ENCODE measurements around the gene HNRNPUL1. TPM values are rescaled to one million over a fixed set of nuclear protein-coding genes. Genes with fewer than 3 reads are reported as not detected.

HNRNPUL1 gene
- total and polyA plus RNA-seq, 4 experiments from 2014 or later, result 37.8 to 300 (median 205) TPM

DNA sequence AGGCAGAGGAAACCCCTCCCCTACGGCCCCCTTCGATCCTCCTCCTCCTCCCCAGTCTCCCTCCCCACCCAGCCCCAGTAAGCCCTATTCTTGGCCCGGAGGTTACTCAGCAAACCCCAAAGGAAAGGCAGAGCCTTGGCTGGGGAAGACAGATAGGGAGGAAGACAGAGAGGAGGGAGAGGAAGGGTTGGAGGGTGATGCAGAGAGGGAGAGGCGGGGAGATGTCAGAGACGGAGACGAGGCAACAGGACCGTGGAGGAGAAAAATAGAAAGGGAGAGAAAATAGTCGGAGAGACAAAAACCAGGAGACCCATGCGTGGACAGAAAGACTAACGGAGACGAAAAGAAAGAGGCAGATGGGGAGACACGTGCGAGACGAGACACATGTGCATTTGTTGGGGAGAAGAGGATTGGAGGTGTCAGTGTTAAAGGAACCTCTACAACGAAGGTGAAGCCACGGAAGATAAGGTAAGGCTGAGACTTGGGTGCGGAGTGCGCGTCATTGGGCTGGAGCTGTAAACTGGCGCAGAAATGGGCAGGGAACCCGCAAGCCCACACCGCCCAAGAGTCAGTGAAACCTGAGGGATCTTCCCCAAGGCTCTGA, 86.7 kb downstream of the HNRNPUL1 start:
- ChIA-PET POLR2A (ENCODE audit: partially characterized antibody) (interaction anchor here (0.6 to 13.8 kb wide), 20 partner anchors 9 to 1064 kb away, joined by 3 to 273 read pairs (median 11); partner anchors contain the start of genes B9D2, CCDC97, DMAC2 and HNRNPUL1), CTCF (ENCODE audit: partially characterized antibody) (interaction anchor here (0.5 to 3.1 kb wide), 15 partner anchors 10 to 673 kb away, joined by 3 to 48 read pairs (median 5); partner anchors contain the start of genes B9D2 and CCDC97)
- Mint-ChIP-seq H3K9me3 (peaks cover 0 to 6% (median 0%) of the 10 kb centered on the region in 8 donors), H3K36me3 (peaks cover 16 to 54% of the 10 kb centered on the region in 2 donors), H3K4me1 (peaks cover 34 to 60% (median 48%) of the 10 kb centered on the region in 4 donors), H3K27me3 (no peaks in the 10 kb centered on the region), H3K27ac (peak overlapping the region; percentile 89 to 99 (median 98)), H3K4me3 (peak overlapping the region; percentile 84 to 100 (median 99))
- intact Hi-C loops (cut with micrococcal nuclease), result loop anchor here (1.0 to 5.0 kb wide), 4 partner anchors 13 to 201 kb away; partner anchors contain the start of gene B9D2
- Histone ChIP-seq H3K27me3 (ENCODE audit: insufficient read depth, low read length) (no peaks in the 10 kb centered on the region), H3K4me1 (ENCODE audit: insufficient read depth, low read length) (peaks cover 68% of the 10 kb centered on the region), H3K4me3 (ENCODE audit: low read length in 2 of 2) (peak overlapping the region; percentile 68 to 88), H3K36me3 (ENCODE audit: insufficient read depth, low read length) (peaks cover 20% of the 10 kb centered on the region), H3K27ac (ENCODE audit: low read depth, low read length) (peak overlapping the region; percentile 91), H3K9me3 (ENCODE audit: control insufficient read depth in 1 of 2, low read length in 2 of 2) (no peaks in the 10 kb centered on the region)
- DNase-seq, result peak in 1 of 5 donors; percentile 47

DNA sequence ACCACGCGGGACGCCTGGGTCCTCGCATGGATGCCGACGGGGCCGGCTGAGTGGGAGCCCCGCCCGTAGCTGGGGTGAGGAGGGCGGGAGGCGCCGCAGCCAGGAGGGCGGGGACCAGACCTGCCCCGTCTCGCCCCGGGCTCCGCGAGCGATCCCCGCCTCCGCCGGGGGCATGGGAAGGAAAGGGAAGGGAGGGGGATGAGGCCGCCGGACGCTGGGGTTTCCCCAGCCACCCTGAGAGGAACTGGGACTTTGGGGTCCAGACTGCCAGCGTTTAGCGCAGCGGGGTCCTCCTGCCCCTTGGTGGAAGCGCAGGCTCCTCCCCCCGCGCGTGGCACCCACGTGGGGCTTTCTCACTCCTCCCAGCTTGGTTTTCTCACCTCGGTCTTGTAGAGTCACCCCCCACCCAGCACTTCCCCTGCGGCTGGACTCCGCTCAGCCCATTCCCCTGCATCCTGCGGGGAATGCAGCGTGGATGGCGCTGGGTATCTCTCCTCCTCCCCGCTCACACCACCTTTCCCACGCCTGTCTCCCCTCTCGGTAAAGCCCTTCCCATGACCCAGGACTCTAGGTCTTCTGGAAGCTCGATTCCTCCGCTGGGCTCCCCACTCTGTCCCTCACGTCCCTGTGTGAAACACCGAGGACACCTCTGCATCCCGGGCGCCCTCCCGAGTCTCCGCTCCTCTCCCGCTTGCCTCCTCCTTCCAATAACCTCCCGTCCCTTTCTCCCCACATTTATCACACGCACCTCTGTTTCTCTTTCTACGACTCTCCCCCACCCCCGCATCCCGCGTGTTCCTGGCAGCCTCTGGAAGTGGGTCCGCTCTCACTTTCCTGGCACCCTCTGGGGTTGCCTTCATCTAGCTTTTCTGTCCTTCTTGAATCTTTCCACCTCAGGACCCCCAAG, 87.4 kb downstream of the HNRNPUL1 start:
- Histone ChIP-seq H3K27me3 (ENCODE audit: insufficient read depth, low read length) (no peaks in the 10 kb centered on the region), H3K27ac (ENCODE audit: low read depth, low read length) (peak overlapping the region; percentile 91), H3K9me3 (ENCODE audit: control insufficient read depth in 1 of 2, low read length in 2 of 2) (no peaks in the 10 kb centered on the region), H3K36me3 (ENCODE audit: insufficient read depth, low read length) (peaks cover 12% of the 10 kb centered on the region), H3K4me1 (ENCODE audit: insufficient read depth, low read length) (peaks cover 68% of the 10 kb centered on the region), H3K4me3 (ENCODE audit: low read length in 2 of 2) (peak overlapping the region; percentile 68 to 88)
- peaks cover 37 to 63% (median 49%) of the 10 kb centered on the region in 4 donors for H3K4me1 Mint-ChIP-seq
- intact Hi-C loops (cut with micrococcal nuclease), result loop anchor here (1.0 to 5.0 kb wide), 6 partner anchors 11 to 201 kb away; partner anchors contain the start of genes B9D2 and CCDC97
- H3K9me3 Mint-ChIP-seq, result peaks cover 0 to 6% (median 0%) of the 10 kb centered on the region in 8 donors
- H3K27ac Mint-ChIP-seq, result peak overlapping the region; percentile 89 to 99 (median 98)
- peaks cover 10 to 48% of the 10 kb centered on the region in 2 donors for H3K36me3 Mint-ChIP-seq
- H3K4me3 Mint-ChIP-seq, result peak overlapping the region; percentile 84 to 100 (median 99)
- H3K27me3 Mint-ChIP-seq, result no peaks in the 10 kb centered on the region
- ChIA-PET POLR2A (ENCODE audit: partially characterized antibody) (interaction anchor here (0.6 to 13.8 kb wide), 29 partner anchors 9 to 746 kb away, joined by 3 to 273 read pairs (median 6); partner anchors contain the start of genes ACTMAP, B9D2, CCDC97 and DMAC2), CTCF (ENCODE audit: partially characterized antibody) (interaction anchor here (0.5 to 3.1 kb wide), 21 partner anchors 10 to 149 kb away, joined by 3 to 48 read pairs (median 5); partner anchors contain the start of genes B9D2 and CCDC97)
- DNase-seq, result peak; percentile 87 to 95 (median 90)

DNA sequence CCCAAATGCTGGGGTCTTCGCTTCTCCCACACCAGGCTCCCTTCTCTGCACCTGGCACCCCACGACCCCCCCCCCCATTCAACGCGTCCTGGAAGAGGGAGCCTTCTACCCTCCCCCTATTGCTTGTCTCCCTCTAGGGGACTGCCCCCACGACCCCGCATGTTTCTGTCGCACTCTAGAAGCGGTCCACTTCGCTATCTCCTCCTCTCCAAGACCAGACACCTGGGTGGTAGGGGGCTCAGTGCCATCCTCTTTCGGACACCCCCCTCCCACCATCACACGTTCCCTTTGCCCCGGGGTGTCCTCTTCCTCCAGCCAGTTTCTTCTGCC, 88.1 kb downstream of the HNRNPUL1 start:
- ChIA-PET POLR2A (ENCODE audit: partially characterized antibody) (interaction anchor here (0.8 to 13.8 kb wide), 27 partner anchors 8 to 747 kb away, joined by 3 to 273 read pairs (median 10); partner anchors contain the start of genes ACTMAP, B9D2, CCDC97 and DMAC2), CTCF (ENCODE audit: partially characterized antibody) (interaction anchor here (0.6 to 3.1 kb wide), 18 partner anchors 11 to 150 kb away, joined by 3 to 48 read pairs (median 6); partner anchors contain the start of genes B9D2 and CCDC97)
- no peaks in the 10 kb centered on the region for H3K9me3 ChIP-seq (ENCODE audit: control insufficient read depth in 1 of 2, low read length in 2 of 2)
- intact Hi-C loops (cut with micrococcal nuclease), result loop anchor here (1.0 to 5.0 kb wide), 3 partner anchors 12 to 200 kb away; partner anchors contain the start of gene CCDC97
- peaks cover 6% of the 10 kb centered on the region for H3K36me3 ChIP-seq (ENCODE audit: insufficient read depth, low read length)
- no peaks in the 10 kb centered on the region for H3K27me3 Mint-ChIP-seq
- DNase-seq, result no peak
- no peaks in the 10 kb centered on the region for H3K27me3 ChIP-seq (ENCODE audit: insufficient read depth, low read length)
- H3K4me3 Mint-ChIP-seq, result peak overlapping the region; percentile 84 to 100 (median 99)
- peak overlapping the region; percentile 91 for H3K27ac ChIP-seq (ENCODE audit: low read depth, low read length)
- H3K4me1 Mint-ChIP-seq, result peaks cover 43 to 67% (median 55%) of the 10 kb centered on the region in 4 donors
- H3K4me1 ChIP-seq (ENCODE audit: insufficient read depth, low read length), result peaks cover 69% of the 10 kb centered on the region
- peak overlapping the region; percentile 68 to 88 for H3K4me3 ChIP-seq (ENCODE audit: low read length in 2 of 2)
- peaks cover 10 to 48% of the 10 kb centered on the region in 2 donors for H3K36me3 Mint-ChIP-seq
- peaks cover 0 to 6% (median 0%) of the 10 kb centered on the region in 8 donors for H3K9me3 Mint-ChIP-seq
- H3K27ac Mint-ChIP-seq, result peak overlapping the region; percentile 89 to 99 (median 98)

DNA sequence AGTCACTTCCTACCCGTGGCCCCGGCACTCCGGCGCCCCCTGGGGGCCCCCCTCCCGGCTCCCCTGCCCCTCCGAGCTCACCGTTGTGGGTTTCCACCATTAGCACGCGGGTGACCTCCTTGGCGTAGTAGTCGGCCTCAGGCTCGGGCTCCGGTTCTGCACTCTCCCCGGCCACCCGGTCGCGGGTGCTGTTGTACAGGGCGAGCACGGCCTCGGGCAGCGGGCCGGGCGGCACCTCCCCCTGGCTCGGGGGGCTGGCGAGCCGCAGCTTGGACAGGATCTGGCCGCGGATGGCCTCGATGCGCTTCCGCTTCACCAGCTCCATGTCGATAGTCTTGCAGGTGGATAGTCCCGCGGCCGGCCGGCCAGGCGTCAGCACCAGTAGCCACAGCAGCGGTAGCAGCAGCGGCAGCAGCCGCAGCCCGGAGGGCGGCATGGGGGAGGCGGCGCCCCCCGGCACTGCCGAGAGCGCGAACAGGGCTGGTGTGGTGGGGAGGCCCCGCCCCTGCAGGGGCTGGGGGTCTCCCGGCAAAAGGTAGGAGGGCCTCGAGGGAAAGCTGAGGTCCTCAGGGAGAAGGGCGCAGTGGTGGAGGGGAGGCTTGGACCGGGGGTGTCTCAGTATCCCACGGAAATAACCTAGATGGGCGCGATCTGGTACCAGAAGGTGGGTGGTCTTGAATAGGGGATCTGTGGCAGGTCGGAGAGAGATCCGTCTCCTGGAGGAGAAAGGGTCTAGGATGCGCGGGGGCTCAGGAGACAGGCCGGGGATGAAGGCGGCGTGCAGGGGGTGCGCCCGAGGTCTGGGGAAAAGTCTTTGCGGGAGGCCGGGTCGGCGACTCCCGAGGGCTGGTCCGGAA, 88.7 kb downstream of the HNRNPUL1 start:
- Mint-ChIP-seq H3K4me1 (peaks cover 48 to 71% (median 60%) of the 10 kb centered on the region in 4 donors), H3K27ac (peak overlapping the region; percentile 89 to 99 (median 99)), H3K9me3 (peaks cover 0 to 6% (median 0%) of the 10 kb centered on the region in 8 donors), H3K27me3 (no peaks in the 10 kb centered on the region), H3K4me3 (peak overlapping the region; percentile 84 to 100 (median 99)), H3K36me3 (peaks cover 10 to 46% of the 10 kb centered on the region in 2 donors)
- no peaks in the 10 kb centered on the region for H3K27me3 ChIP-seq (ENCODE audit: insufficient read depth, low read length)
- H3K36me3 ChIP-seq (ENCODE audit: insufficient read depth, low read length), result peaks cover 3% of the 10 kb centered on the region
- ChIA-PET POLR2A (ENCODE audit: partially characterized antibody) (interaction anchor here (0.7 to 13.8 kb wide), 30 partner anchors 8 to 747 kb away, joined by 3 to 273 read pairs (median 6); partner anchors contain the start of genes ACTMAP, B9D2, CCDC97 and DMAC2), CTCF (ENCODE audit: partially characterized antibody) (interaction anchor here (0.6 to 3.1 kb wide), 16 partner anchors 12 to 150 kb away, joined by 3 to 48 read pairs (median 6); partner anchors contain the start of genes B9D2 and CCDC97)
- intact Hi-C loops (cut with micrococcal nuclease), result loop anchor here (1.0 to 5.0 kb wide), 4 partner anchors 13 to 199 kb away; partner anchors contain the start of genes BCKDHA, CCDC97 and EXOSC5
- peak overlapping the region; percentile 91 for H3K27ac ChIP-seq (ENCODE audit: low read depth, low read length)
- H3K4me1 ChIP-seq (ENCODE audit: insufficient read depth, low read length), result peaks cover 67% of the 10 kb centered on the region
- peak; percentile 74 to 82 (median 75) for DNase-seq
- no peaks in the 10 kb centered on the region for H3K9me3 ChIP-seq (ENCODE audit: control insufficient read depth in 1 of 2, low read length in 2 of 2)
- H3K4me3 ChIP-seq (ENCODE audit: low read length in 2 of 2), result peak overlapping the region; percentile 68 to 88

DNA sequence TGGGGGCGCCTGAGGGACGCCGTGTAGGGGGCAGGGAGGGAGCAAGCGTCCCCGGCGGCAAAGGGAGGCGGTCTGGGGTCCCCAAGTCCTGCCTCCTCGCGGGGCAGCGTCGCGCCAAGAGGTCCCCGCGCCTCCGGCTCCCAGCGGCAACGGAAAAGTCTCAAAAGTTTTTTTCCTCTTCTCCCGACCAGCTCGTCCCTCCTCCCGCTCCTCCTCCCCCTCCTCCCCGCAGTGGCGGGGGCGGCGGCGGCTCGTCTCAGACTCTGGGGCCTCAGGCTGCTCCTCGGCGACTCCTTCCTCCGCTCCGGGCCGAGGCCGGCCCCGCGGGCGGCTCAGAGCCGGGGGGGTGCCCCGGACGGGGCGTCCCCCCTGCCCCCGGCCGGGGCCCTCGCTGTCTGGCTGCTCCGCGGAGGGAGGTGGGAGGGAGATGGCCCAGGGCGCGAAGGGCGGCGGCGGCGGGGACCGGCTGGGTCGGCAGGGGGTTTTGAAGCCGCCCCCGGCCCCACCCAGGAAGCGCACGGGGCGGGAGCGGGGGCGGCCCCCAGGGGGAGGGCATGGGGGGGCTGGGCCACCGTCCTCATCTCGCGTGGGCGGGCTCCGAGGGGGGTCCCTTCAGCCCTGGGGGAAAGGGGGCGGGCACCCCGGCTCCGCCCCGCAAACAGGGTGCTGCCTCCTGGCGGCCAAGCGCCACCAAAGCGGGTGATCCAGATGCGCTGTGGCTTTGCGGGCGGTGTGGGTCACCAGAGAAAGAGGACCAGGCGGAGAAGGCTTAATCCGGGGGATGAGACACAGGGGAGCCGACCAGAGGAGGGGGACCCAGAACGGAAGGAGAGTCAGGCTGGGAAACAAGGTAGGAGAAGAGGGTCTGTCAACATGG, 89.5 kb downstream of the HNRNPUL1 start, which contains the start of gene TGFB1:
TSS of gene TGFB1 (minus strand) at position 457 of the 877 bp plus-strand sequence. CDS start 878 bp downstream, outside the sequence.
- CTCF ChIA-PET (ENCODE audit: partially characterized antibody), result interaction anchor here (1.6 to 3.1 kb wide), 9 partner anchors 7 to 57 kb away, joined by 4 to 48 read pairs (median 12); partner anchors contain the start of gene B9D2
- Histone ChIP-seq H3K4me1 (ENCODE audit: insufficient read depth, low read length) (peaks cover 68% of the 10 kb centered on the region), H3K9me3 (ENCODE audit: control insufficient read depth in 1 of 2, low read length in 2 of 2) (no peaks in the 10 kb centered on the region), H3K36me3 (ENCODE audit: insufficient read depth, low read length) (no peaks in the 10 kb centered on the region), H3K27ac (ENCODE audit: low read depth, low read length) (peak within 1 kb of the TSS; percentile 91), H3K27me3 (ENCODE audit: insufficient read depth, low read length) (no peaks in the 10 kb centered on the region), H3K4me3 (ENCODE audit: low read length in 2 of 2) (peak within 1 kb of the TSS; percentile 68 to 88)
- Mint-ChIP-seq H3K4me3 (peak within 1 kb of the TSS; percentile 90 to 100 (median 99)), H3K9me3 (peaks cover 0 to 6% (median 0%) of the 10 kb centered on the region in 8 donors), H3K27me3 (no peaks in the 10 kb centered on the region), H3K27ac (peak within 1 kb of the TSS; percentile 89 to 99 (median 98)), H3K36me3 (peaks cover 5 to 41% of the 10 kb centered on the region in 2 donors), H3K4me1 (peaks cover 51 to 73% (median 61%) of the 10 kb centered on the region in 4 donors)
- intact Hi-C loops (cut with micrococcal nuclease), result loop anchor here (1.0 to 5.0 kb wide), 5 partner anchors 10 to 199 kb away; partner anchors contain the start of genes BCKDHA and EXOSC5
- POLR2A ChIA-PET (ENCODE audit: partially characterized antibody), result interaction anchor here (0.7 to 13.8 kb wide), 18 partner anchors 9 to 576 kb away, joined by 3 to 273 read pairs (median 12); partner anchors contain the start of genes B9D2, CCDC97, DMAC2 and EXOSC5
- DNase-seq, result peak; percentile 93 to 95 (median 94)

Measured in CD4-positive, alpha-beta memory T cell (primary cell).